OCI-LY7 (cell line): ENCODE measurements around the gene FNDC3A. TPM values are rescaled to one million over a fixed set of nuclear protein-coding genes. Genes with fewer than 3 reads are reported as not detected.

ENCODE experiments used
- BruUV-seq: library from RNA; stranded (reverse); fragments of 400-500 nt; replicated peaks from 2 replicates; lab custom pipeline; 2021; lab: Mats Ljungman, UMichigan
- CTCF ChIA-PET: fragments of 300-600 bp; sonication (Branson Sonifier 250); formaldehyde crosslinking; loops from one replicate; lab custom pipeline; 2022; ENCODE audit warnings: antibody characterized with exemption; ENCODE audit not compliant: unreplicated experiment; lab: Charles Lee
- POLR2A ChIA-PET: fragments of 300-600 bp; sonication (Branson Sonifier 250); formaldehyde crosslinking; loops from one replicate; lab custom pipeline; 2022; ENCODE audit warnings: antibody characterized with exemption; lab: Charles Lee
- DNase-seq: peaks from one replicate; pipeline ENCODE4 v3.0.0-alpha.2; 2015; ENCODE audit warnings: low spot score
- H2AFZ ChIP-seq: fragments of 200-600 bp; sonication (generic), shearing (Covaris generic); 2 replicates; pipeline ENCODE4 v1.6.1; 2014; ENCODE audit warnings: mild to moderate bottlenecking, antibody characterized with exemption, low read length, moderate library complexity
- H3K27ac ChIP-seq: fragments of 200-600 bp; sonication (generic); 2 replicates; pipeline ENCODE4 v1.5.1; 2014; ENCODE audit warnings: mixed run types, low read depth, mild to moderate bottlenecking, moderate library complexity, low read length, inconsistent platforms; ENCODE audit not compliant: poor library complexity, severe bottlenecking
- H3K36me3 ChIP-seq: fragments of 200-600 bp; sonication (generic); 2 replicates; pipeline ENCODE4 v1.6.1; 2014; ENCODE audit warnings: mild to moderate bottlenecking, antibody characterized with exemption, low read length, moderate library complexity, mixed read lengths; ENCODE audit not compliant: insufficient read depth
- H3K4me1 ChIP-seq: fragments of 200-600 bp; sonication (generic); 2 replicates; pipeline ENCODE4 v1.5.1; 2014; ENCODE audit warnings: mild to moderate bottlenecking, low read length; ENCODE audit not compliant: insufficient read depth, poor library complexity, severe bottlenecking
- H3K4me2 ChIP-seq: fragments of 200-600 bp; sonication (generic); 2 replicates; pipeline ENCODE4 v1.6.1; 2014; ENCODE audit warnings: mild to moderate bottlenecking, low read length
- H3K4me3 ChIP-seq: fragments of 200-600 bp; sonication (generic); 2 replicates; pipeline ENCODE4 v1.5.1; 2014; ENCODE audit warnings: mild to moderate bottlenecking, low read depth, low read length; ENCODE audit not compliant: poor library complexity, severe bottlenecking
- H3K79me2 ChIP-seq: fragments of 200-600 bp; sonication (generic); 2 replicates; pipeline ENCODE4 v1.6.1; 2016; ENCODE audit warnings: low read depth, mild to moderate bottlenecking, low read length, moderate library complexity, mixed read lengths; ENCODE audit not compliant: insufficient read depth
- H3K9me2 ChIP-seq: fragments of 200-600 bp; sonication (generic); 2 replicates; pipeline ENCODE4 v1.6.1; 2016; ENCODE audit warnings: mild to moderate bottlenecking, low read length, mixed read lengths; ENCODE audit not compliant: insufficient read depth
- H3K9me3 ChIP-seq: fragments of 200-600 bp; sonication (generic); 2 replicates; pipeline ENCODE4 v1.6.1; 2014; ENCODE audit warnings: mild to moderate bottlenecking, mixed run types, low read length, mixed read lengths
- H4K20me1 ChIP-seq: fragments of 200-600 bp; sonication (generic); 2 replicates; pipeline ENCODE4 v1.6.1; 2014; ENCODE audit warnings: mild to moderate bottlenecking, antibody characterized with exemption, low read length, moderate library complexity, mixed read lengths; ENCODE audit not compliant: insufficient read depth
- EZH2phosphoT487 ChIP-seq: fragments of 200-600 bp; sonication (generic); IDR thresholded peaks from 2 replicates; pipeline ENCODE4 v1.6.1; 2018; ENCODE audit warnings: low read depth, borderline replicate concordance, mild to moderate bottlenecking, mixed run types, antibody characterized with exemption, low read length, moderate library complexity, mixed read lengths
- intact Hi-C: fragments of 100-400 bp; cut with micrococcal nuclease; formaldehyde crosslinking; loops from one replicate; pipeline ENCODE4 v1.10.0; 2022; ENCODE audit not compliant: unreplicated experiment
- total RNA-seq, 2 experiments: library from RNA; depleted of rRNA in 1 of 2; stranded (reverse); fragments of >200 nt in 1 of 2; shearing (Covaris generic) in 1 of 2; gene quantifications; 2 replicates each; pipeline ENCODE4 v1.2.3, GENCODE V29; 2014 to 2022
- TF ChIP-seq, protein P1 (sequence below): fragments of 200-600 bp; sonication (generic); conservative IDR thresholded peaks from 2 replicates; pipeline ENCODE4 v1.5.1; 2014; ENCODE audit warnings: mild to moderate bottlenecking, antibody characterized with exemption, low read length, moderate library complexity, mixed read lengths

Gene FNDC3A
- total RNA-seq, 2 experiments from 2014 or later = 38.7 to 59.6 TPM

DNA sequence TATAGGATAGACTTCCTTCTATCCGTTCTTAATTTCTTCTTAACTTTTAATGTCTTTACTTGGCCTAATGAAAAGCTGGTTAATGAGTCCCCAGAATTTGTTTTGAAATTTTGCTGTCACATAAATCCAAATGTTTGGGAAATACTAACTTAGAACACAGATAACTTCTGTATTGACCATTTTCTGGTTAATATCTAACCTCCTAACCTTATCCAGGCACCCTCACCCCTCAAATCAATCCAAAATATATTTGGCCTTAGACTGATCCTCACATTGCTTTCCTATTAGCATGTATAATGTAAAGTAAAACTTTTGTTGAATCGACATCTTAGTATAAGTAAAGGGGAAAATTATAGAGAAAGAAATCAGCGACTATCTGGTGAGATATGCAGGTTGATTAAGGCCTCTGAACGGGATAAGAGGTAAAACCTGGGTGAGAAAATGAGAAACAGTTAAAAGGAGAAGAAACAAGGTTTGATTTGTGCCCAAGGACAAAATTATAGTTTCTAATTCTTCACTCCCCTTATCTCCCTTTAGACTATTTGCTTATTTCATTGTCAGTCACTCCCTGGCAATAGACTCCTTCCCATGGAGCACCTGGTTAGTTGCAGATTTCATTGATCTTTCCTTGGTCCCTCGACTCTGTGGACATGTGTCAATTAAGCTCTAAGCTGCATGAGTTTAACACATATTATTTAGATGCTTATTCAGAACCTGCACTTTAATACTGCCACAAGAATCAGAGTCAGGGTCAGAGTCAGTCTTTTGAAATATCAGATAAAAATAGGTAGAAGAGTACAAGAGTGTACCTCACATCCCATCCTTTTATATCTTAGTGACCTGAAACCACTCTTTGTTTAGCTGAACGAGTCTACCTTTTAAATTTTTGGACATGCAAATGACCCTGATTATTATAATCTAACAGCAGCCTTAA lies 125.2 kb downstream of the FNDC3A start:
- Histone ChIP-seq H3K4me2 (no peak overlapping the region), H3K36me3 (no peaks in the 10 kb centered on the region), H3K9me3 (no peaks in the 10 kb centered on the region), H3K27ac (no peak overlapping the region), H3K4me3 (no peak overlapping the region), H2AFZ (no peak overlapping the region), H4K20me1 (no peaks in the 10 kb centered on the region), H3K4me1 (no peaks in the 10 kb centered on the region), H3K79me2 (no peaks in the 10 kb centered on the region), H3K9me2 (no peaks in the 10 kb centered on the region; the same call in 1 of the 2 replicates)
- DNase-seq = no peak
- intact Hi-C loops = no loop called here
- TF ChIP-seq EZH2phosphoT487 = no peak
- TF ChIP-seq, protein P1, sequence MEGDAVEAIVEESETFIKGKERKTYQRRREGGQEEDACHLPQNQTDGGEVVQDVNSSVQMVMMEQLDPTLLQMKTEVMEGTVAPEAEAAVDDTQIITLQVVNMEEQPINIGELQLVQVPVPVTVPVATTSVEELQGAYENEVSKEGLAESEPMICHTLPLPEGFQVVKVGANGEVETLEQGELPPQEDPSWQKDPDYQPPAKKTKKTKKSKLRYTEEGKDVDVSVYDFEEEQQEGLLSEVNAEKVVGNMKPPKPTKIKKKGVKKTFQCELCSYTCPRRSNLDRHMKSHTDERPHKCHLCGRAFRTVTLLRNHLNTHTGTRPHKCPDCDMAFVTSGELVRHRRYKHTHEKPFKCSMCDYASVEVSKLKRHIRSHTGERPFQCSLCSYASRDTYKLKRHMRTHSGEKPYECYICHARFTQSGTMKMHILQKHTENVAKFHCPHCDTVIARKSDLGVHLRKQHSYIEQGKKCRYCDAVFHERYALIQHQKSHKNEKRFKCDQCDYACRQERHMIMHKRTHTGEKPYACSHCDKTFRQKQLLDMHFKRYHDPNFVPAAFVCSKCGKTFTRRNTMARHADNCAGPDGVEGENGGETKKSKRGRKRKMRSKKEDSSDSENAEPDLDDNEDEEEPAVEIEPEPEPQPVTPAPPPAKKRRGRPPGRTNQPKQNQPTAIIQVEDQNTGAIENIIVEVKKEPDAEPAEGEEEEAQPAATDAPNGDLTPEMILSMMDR = no peak
- CTCF ChIA-PET = no interaction called here
- BruUV-seq = no TSS peak
- POLR2A ChIA-PET = interaction anchor here (0.6 to 2.1 kb wide), 9 partner anchors 9 to 1113 kb away, joined by 3 to 12 read pairs (median 4); no protein-coding TSS in a partner anchor

DNA sequence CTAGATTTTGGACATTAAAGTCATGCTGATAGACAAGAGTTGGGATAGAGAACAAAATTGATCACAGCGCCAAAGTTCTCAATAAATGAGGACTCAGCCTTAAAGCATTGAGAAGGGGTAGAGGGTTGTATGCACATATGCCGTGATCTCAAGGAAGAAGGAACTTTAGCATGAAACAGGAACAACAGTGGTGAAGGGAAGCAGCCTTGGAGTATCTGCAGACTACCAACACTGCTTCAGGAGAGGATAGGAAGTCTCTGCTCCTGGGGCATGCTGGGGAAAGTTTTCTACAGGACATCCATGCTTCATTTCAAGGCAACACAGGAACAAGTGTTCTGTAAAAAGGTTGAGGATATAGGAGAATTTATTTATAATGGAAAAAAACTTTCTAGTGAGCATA lies 132.5 kb downstream of the FNDC3A start:
- H3K9me3 ChIP-seq = no peaks in the 10 kb centered on the region
- CTCF ChIA-PET = no interaction called here
- peaks cover 16% of the 10 kb centered on the region for H3K4me1 ChIP-seq
- no TSS peak for BruUV-seq
- TF ChIP-seq EZH2phosphoT487 = no peak
- TF ChIP-seq, protein P1 = no peak
- peaks cover 5% of the 10 kb centered on the region; the same call in 1 of the 2 replicates for H3K9me2 ChIP-seq
- no peaks in the 10 kb centered on the region for H4K20me1 ChIP-seq
- no peak overlapping the region for H2AFZ ChIP-seq
- POLR2A ChIA-PET = no interaction called here
- peaks cover 19% of the 10 kb centered on the region; the same call in 1 of the 2 replicates for H3K79me2 ChIP-seq
- H3K4me3 ChIP-seq = no peak overlapping the region
- no peak overlapping the region for H3K27ac ChIP-seq
- intact Hi-C loops = no loop called here
- H3K4me2 ChIP-seq = no peak overlapping the region
- H3K36me3 ChIP-seq = no peaks in the 10 kb centered on the region
- DNase-seq = no peak
